Uterus (tissue), 4 donors: Measurements from ENCODE around the gene TNFRSF1A. TPM values are rescaled to one million over a fixed set of nuclear protein-coding genes. Genes with fewer than 3 reads are reported as not detected.
A peak's percentile ranks its signal among the peaks of the same experiment; 100 is the strongest.

Experiments used
- DNase-seq, 2 donors: peaks; one replicate each; pipeline ENCODE4 v3.0.0-alpha.2; 2019 to 2020
- H3K27ac ChIP-seq, 2 donors: fragments of 200-600 bp; sonication (generic); 1 replicate in 1 of 2; 2 replicates in 1 of 2; pipeline ENCODE4 v1.5.1; 2016 to 2018
- H3K27me3 ChIP-seq, 2 donors: fragments of 200-600 bp; sonication (generic); one replicate each; pipeline ENCODE4 v1.5.1; 2018 to 2019; ENCODE audit warnings: control low read depth in 1 of 2
- H3K36me3 ChIP-seq, 2 donors: fragments of 200-600 bp; sonication (generic); one replicate each; pipeline ENCODE4 v1.5.1; 2019; ENCODE audit warnings: control low read depth in 1 of 2
- H3K4me1 ChIP-seq, 2 donors: fragments of 200-600 bp; sonication (generic); one replicate each; pipeline ENCODE4 v1.5.1; 2018 to 2019; ENCODE audit warnings: control low read depth in 1 of 2
- H3K4me3 ChIP-seq, 2 donors: fragments of 200-600 bp; sonication (generic); 1 replicate in 1 of 2; 2 replicates in 1 of 2; pipeline ENCODE4 v1.5.1; 2018 to 2019; ENCODE audit warnings: mild to moderate bottlenecking in 1 of 2
- H3K9me3 ChIP-seq, 2 donors: fragments of 200-600 bp; sonication (generic); one replicate each; pipeline ENCODE4 v1.5.1; 2019; ENCODE audit warnings: control low read depth in 1 of 2
- POLR2A ChIP-seq, 2 donors: fragments of 450-650 bp; IDR thresholded peaks; one replicate each; pipeline ENCODE4 v1.6.1; 2016; ENCODE audit warnings: antibody characterized with exemption in 2 of 2, mild to moderate bottlenecking in 1 of 2, moderate library complexity in 1 of 2
- intact Hi-C: fragments of 100-400 bp; cut with DNase I; formaldehyde crosslinking; loops from one replicate; pipeline ENCODE4 v1.15.1; 2023; ENCODE audit warnings: low total_unique reads
- total RNA-seq, 4 donors: library from RNA; depleted of rRNA in 3 of 4; stranded (reverse); fragments of >200 nt in 3 of 4; gene quantifications; one replicate each; pipeline versions ENCODE4 v1.1.0 to v1.2.4, GENCODE V29; 2014 to 2023
- TF ChIP-seq, protein P1 (sequence below), 4 experiments: fragments of 200-600 bp in 2 of 4; fragments of 450-650 bp in 2 of 4; sonication (generic) in 2 of 4; IDR thresholded peaks; one replicate each; pipeline ENCODE4 v1.5.1; 2016 to 2019; ENCODE audit warnings: antibody characterized with exemption in 4 of 4, mild to moderate bottlenecking in 2 of 4, moderate library complexity in 1 of 4
- donor health status: DM: yes; HTN: yes; CAD: no.

Gene TNFRSF1A
- total RNA-seq, 4 donors from 2014 or later = 71.8 to 297 (median 174) TPM

DNA sequence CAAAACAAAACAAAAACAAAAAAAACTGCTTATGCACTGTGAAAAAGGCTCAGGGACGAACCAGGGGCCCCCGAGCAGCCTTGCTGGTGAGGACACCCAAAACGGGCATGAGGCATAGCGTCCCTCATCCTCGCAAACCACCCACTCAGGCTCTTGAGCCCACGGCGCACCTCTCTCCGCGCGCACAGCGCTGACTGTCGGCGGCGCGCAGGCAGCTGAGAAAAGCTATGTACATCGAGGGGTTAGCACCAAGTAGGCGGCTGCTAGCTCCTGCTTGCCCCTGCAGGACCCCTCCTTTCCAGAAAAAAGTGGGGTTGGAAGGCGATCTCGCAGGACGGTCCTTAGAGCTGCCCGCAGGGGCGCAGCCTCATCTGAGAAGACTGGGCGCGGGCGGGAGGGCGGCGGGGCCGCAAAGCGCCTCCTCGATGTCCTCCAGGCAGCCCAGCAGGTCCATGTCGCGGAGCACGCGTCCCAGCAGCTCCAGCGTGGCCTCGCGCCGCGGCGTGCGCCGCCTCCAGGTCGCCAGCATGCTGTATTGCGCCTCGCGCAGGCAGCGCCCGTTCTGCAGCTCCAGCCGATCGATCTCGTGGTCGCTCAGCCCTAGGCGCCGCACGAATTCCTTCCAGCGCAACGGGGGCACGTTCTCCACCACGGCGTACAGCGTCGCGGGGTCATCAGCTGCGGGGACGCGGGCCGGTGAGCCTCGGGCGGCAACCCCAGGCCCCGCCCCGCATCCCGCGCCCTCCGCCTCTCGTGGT lies 12.8 kb downstream of the TNFRSF1A start:
- Histone ChIP-seq H3K27ac (peak overlapping the region; percentile 55 to 83), H3K36me3 (no peaks in the 10 kb centered on the region), H3K9me3 (no peaks in the 10 kb centered on the region), H3K4me3 (no peak overlapping the region), H3K27me3 (no peaks in the 10 kb centered on the region), H3K4me1 (peaks cover 8 to 12% of the 10 kb centered on the region in 2 donors)
- intact Hi-C loops = no loop called here
- DNase-seq = no peak
- TF ChIP-seq, protein P1, sequence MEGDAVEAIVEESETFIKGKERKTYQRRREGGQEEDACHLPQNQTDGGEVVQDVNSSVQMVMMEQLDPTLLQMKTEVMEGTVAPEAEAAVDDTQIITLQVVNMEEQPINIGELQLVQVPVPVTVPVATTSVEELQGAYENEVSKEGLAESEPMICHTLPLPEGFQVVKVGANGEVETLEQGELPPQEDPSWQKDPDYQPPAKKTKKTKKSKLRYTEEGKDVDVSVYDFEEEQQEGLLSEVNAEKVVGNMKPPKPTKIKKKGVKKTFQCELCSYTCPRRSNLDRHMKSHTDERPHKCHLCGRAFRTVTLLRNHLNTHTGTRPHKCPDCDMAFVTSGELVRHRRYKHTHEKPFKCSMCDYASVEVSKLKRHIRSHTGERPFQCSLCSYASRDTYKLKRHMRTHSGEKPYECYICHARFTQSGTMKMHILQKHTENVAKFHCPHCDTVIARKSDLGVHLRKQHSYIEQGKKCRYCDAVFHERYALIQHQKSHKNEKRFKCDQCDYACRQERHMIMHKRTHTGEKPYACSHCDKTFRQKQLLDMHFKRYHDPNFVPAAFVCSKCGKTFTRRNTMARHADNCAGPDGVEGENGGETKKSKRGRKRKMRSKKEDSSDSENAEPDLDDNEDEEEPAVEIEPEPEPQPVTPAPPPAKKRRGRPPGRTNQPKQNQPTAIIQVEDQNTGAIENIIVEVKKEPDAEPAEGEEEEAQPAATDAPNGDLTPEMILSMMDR (IDR thresholded peaks at IDR 0.05) = no peak
- no peak for TF ChIP-seq POLR2A (IDR thresholded peaks at IDR 0.05)

DNA sequence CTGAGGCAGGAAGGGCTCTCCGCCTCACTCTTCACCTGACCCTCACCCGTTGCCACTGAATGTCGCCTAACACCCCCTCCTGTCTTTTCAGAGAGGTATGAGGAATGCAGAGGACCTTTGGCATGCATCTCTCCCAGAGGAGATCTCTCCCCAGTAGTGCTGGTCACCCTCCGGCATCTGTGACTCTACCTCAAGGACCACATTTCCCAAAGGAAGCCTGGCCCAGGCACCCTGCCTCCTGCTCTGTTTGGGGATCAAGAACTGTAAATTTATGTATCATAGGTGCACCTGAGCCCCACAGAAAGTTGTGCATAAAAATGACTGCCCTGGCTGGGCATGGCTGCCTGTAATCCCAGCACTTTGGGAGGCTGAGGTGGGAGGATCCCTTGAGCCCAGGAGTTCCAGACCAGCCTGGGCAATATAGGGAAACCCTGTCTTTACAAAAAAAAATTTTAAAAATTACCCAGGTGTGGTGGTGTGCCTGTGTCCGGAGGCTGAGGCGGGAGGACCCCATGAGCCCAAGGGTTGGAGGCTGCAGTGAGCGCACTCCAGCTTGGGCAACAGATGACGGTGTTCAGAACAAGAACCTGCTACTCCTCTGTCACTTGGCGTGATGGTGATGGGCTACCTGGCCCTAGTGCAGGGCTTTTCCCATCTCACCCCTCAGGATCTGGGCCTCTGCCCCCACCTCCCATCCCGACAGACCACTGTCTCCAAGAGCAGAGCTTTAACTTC lies 13.7 kb downstream of the TNFRSF1A start:
- Histone ChIP-seq H3K9me3 (no peaks in the 10 kb centered on the region), H3K36me3 (no peaks in the 10 kb centered on the region), H3K4me3 (no peak overlapping the region), H3K4me1 (peaks cover 3 to 10% of the 10 kb centered on the region in 2 donors), H3K27ac (peak overlapping the region; percentile 79 to 83), H3K27me3 (no peaks in the 10 kb centered on the region)
- no peak for TF ChIP-seq POLR2A (IDR thresholded peaks at IDR 0.05)
- TF ChIP-seq, protein P1 (IDR thresholded peaks at IDR 0.05) = no peak
- peak in 1 of 2 donors; percentile 33 for DNase-seq
- intact Hi-C loops = no loop called here

DNA sequence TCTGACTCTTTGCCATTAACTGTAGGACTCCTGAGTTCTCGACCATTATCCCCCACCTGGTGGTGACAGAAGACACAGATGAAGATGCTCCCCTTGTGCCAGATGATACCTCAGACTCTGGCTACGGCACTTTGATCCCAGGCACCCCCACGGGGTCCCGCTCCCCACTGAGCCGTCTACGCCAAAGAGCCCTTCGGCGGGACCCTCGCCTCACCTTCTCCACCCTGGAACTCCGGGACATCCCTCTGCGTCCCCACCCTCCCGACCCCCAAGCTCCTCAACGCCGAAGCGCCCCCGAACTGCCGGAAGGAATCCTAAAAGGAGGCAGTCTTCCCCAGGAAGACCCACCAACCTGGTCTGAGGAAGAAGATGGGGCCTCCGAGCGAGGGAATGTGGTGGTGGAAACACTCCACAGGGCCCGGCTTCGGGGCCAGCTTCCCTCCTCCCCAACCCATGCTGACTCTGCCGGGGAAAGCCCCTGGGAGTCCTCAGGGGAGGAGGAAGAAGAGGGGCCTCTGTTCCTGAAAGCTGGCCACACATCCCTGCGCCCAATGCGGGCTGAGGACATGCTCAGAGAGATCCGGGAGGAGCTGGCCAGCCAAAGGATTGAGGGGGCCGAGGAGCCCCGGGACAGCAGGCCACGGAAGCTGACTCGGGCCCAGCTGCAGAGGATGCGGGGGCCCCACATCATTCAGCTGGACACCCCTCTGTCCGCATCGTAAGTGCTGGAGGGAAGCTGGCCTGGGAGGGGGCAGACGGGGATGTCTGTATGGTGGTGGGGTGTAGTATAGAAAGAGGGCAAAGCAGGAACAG lies 14.4 kb downstream of the TNFRSF1A start:
- Histone ChIP-seq H3K27me3 (no peaks in the 10 kb centered on the region), H3K36me3 (no peaks in the 10 kb centered on the region), H3K4me1 (peaks cover 0 to 10% of the 10 kb centered on the region in 2 donors), H3K9me3 (no peaks in the 10 kb centered on the region), H3K27ac (peak overlapping the region; percentile 79 to 83), H3K4me3 (no peak overlapping the region)
- TF ChIP-seq, protein P1 (IDR thresholded peaks at IDR 0.05) = no peak
- no peak for TF ChIP-seq POLR2A (IDR thresholded peaks at IDR 0.05)
- DNase-seq = peak; percentile 45 to 60
- intact Hi-C loops = no loop called here

DNA sequence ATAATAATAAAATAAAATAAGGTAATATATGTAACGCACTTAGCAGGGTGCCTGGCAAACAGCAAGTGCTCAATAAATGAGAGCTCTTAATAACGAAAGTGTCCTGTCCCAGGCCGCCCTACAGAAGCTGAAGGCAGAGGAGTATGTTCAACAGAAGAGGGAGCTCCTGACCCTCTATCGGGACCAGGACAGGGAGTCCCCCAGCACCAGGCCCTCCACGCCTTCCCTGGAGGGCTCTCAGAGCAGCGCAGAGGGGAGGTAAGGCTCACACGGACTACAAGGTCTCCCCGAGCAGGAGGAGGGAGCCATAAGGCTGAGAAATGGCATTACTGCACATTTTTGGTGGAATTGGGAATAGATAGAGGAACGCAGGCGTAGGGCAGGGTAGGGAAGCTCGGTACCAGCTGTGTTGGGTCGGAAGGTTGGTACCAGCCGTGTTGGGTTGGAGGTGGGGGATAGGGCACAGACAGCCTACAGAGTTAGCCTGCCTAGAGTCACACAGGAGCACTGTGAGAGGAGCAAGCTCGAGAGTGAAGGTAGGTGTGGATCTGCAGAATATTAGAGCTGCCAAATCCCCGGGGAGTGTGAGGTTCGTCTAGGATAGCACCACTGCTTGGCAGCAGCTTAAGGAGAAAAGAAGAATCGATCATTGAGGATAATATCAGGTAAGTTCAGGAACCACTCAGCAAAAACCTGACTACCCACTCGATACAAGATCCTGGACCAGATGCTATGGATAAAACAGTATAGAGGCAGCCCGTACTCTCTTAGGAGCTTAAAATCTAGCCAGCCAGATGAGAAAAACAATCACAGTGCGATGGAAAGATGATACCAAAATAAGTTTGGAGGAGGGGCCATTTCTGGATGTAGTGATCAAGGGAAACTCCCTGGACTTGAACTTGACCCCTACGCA lies 15.3 kb downstream of the TNFRSF1A start:
- Histone ChIP-seq H3K27me3 (no peaks in the 10 kb centered on the region), H3K36me3 (no peaks in the 10 kb centered on the region), H3K4me1 (peaks cover 0 to 10% of the 10 kb centered on the region in 2 donors), H3K27ac (peak overlapping the region; percentile 79 to 83), H3K9me3 (no peaks in the 10 kb centered on the region), H3K4me3 (peak overlapping the region in 1 of 2 donors; percentile 12)
- TF ChIP-seq, protein P1 (IDR thresholded peaks at IDR 0.05) = peak; percentile 70 to 83 (median 74)
- peak; percentile 7 to 25 for TF ChIP-seq POLR2A (IDR thresholded peaks at IDR 0.05)
- intact Hi-C loops = no loop called here
- DNase-seq = peak; percentile 75 to 86
